Ammon's horn (tissue), 1 donor: Measurements from ENCODE around the gene FBXO4.

Source experiments
- DNase-seq: peaks from one replicate; pipeline ENCODE4 v3.0.0-alpha.2; 2016; ENCODE audit warnings: low spot score

Gene FBXO4, protein sequence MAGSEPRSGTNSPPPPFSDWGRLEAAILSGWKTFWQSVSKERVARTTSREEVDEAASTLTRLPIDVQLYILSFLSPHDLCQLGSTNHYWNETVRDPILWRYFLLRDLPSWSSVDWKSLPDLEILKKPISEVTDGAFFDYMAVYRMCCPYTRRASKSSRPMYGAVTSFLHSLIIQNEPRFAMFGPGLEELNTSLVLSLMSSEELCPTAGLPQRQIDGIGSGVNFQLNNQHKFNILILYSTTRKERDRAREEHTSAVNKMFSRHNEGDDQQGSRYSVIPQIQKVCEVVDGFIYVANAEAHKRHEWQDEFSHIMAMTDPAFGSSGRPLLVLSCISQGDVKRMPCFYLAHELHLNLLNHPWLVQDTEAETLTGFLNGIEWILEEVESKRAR

DNA sequence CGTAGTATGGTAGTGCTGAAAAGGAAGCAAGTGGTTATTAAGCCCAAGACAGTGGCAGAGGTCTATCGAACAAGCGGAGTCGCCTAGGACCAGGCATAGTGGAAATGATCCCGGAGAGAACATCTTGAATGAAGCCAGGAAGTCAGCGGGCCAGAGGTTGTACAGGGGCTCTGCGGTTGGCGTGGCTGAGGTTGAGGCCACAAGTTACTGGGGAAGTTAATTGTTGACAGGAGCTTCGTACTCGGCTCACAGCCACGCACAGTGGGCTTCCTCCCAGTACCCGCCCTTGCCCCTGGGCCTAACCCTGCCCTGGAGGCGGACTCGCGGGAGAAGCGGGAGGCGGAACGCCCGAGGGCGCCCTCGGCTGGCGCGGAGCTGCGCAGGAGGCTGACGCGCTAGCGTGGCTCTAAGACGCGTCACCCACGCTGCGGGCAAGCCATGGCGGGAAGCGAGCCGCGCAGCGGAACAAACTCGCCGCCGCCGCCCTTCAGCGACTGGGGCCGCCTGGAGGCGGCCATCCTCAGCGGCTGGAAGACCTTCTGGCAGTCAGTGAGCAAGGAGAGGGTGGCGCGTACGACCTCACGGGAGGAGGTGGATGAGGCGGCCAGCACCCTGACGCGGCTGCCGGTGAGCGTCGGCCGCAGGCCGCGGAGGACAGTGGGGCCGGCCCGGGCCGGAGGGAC is at the start of gene FBXO4:
Gene FBXO4, plus strand, starts transcription at position 410 of the 683 bp plus-strand sequence. Its CDS starts 29 bp downstream, at position 439.
- peak; percentile 92 for DNase-seq

GRCh38 chr5:41876678-41877077 is 48.4 kb upstream of the FBXO4 start:
- DNase-seq = no peak

GRCh38 chr5:41877408-41877807 is 47.7 kb upstream of the FBXO4 start:
- DNase-seq = no peak

DNA sequence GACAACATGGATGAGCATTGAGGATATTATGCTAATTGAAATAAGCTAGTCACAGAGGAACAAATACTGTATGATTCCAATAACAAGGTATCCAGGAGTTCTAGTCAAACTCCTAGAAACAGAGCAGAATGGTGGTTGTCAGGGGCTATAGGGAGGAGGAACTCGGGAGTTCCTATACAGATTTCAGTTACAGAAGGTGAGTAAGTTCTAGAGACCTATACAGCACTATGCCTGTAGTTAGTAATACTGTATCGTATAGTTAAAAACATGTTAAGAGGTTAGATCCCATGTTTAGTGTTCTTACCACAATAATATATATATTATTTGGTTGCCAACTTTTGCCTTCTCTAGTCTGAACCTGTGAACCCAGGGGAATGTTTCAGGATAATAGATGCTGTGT is 46.9 kb upstream of the FBXO4 start:
- no peak for DNase-seq

DNA sequence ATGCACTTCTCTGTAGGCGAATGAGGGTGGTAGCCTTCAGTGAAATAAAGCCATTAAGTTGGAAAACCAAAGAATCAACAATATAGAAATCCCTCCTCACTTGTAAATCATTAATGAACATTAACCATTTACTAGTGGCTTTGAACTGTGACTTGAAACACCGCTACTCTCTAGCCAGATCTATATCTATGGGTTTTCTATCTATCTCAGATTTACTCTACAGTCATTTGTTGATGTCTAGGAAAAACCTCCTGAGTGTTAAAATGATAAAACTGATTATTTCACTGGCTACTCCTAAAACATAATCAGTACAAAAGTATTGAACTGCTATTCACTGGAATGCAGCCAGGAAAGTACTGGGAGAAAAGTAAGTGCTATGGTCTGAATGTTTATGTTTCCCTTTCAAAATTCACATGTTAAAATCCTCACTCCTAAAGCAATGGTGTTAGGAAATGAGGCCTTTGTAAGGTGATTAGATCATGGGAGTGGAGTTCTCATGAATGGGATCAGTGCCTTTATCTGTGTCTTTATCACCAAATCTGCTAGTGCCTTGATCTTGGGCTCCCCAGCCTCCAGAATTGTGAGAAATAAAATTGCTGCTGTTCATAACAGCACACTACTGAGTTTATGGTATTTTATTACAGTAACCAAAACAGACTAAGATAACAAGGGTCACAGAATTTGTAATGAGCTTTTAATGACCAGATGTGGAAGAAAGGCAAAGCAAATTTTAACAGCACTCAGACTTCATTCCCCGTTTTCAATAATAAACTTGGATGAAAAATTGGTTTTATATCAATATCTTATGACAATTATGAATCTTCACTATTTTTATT is 46.2 kb upstream of the FBXO4 start:
- DNase-seq = no peak

DNA sequence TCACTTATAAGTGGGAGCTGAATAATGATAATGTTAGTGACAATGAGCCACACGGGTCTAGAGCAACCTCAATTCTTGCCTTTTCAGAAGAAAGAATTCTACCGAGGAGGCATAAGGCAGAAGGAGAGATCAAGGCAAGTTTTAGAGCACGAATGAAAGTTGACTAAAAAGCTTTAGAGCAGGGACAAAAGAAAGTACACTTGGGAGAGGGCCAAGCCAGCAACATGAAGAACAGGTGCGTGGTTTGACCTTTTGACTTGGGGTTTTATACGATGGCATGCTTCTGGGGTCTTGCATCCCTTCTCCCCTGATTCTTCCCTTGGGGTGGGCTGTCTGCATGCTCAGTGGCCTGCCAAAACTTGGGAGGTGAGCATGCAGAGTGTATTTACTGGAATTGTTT is 42.3 kb upstream of the FBXO4 start:
- no peak for DNase-seq

DNA sequence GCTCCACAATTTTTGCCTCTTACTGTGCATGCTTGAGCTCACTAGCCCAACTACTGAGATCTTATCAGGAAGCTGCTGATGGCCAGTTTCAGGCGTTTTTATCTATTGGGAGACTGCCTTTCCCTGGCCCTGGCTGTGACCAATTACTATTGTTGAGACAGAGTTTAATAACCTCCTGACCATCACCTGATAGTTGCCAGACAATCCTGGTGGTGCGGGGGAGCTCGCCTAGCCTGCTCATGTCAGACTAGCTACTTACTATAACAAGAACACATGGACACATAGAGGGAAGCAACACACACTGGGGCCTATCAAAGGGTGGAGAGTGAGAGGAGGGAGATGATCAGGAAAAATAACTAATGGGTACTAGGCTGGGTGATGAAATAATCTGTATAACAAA is 41.8 kb upstream of the FBXO4 start:
- DNase-seq = no peak

DNA sequence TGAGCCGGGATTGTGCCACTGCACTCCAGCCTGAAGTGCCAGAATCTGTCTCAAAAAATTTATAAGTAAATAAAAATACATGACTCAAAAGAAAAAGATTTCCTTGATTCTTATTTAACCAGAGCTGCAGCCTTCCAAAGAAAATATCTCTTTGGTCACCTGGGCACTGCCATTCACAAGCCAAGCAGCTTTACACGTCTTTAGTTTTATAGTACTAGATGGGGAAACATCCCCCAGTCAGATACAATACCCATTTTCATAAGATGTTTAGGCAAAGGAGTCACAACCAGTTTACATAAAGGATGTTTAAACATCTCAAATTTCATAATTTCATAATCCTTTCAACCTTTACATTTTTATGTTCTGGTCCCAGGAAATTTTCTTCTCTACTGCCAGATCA is 41.1 kb upstream of the FBXO4 start:
- no peak for DNase-seq

DNA sequence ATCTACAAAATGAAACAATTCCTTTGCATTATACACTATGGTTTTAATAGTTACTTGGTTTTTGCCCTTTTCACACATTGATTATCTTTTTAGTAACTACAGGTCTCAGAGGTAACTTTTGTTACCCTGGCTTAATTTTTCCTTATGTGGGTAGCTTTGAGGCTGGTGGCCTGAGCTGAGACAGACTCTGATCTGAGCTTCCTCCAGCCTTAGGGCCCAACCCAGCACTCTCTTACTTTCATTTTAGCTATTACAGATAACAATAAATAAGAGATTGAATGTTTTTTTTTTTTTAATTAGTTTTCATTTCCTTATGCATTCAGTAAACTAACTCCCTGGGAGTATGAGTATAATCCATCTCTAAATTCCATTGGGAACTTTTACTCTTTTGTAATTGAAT is 39.8 kb upstream of the FBXO4 start:
- no peak for DNase-seq

GRCh38 chr5:41891066-41891707 is 33.9 kb upstream of the FBXO4 start:
- DNase-seq = no peak

DNA sequence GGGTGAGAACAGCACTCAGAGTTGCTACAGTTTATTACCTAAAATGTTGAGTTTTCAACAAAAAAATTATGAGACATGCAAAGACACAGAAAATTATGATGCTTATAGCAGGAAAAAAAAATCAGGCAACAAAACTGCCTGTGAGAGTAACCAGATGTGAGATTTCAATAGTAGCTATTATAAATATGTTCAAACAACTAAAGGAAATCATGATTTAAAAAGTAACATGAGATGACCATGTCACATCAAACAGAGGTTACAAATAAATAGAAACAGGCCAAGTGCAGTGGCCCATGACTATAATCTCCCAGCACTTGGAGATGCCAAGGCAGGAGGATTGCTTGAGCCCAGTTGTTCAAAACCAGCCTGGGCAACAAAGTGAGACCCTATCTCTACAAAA is 33.0 kb upstream of the FBXO4 start:
- no peak for DNase-seq

GRCh38 chr5:41893074-41893851 is 31.8 kb upstream of the FBXO4 start:
- no peak for DNase-seq

DNA sequence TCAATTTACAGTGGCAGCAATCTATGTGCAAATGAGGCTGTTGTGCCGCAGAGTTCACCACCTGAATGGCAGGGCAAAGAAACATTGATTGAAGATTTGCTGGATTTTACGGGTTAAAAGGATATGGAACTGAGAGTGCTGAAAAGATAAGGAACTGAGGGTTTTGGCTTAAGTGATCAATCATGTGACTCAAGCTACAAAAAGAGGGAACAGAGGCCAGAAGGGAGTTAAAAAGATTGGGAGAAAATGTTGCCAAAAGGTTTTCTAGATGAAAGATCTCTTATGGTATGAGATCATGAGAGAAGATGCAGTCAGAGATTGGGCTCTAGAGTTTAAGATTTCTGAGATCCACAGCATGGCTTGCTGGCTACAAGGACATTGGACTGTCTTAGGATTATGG is 28.9 kb upstream of the FBXO4 start:
- DNase-seq = no peak

DNA sequence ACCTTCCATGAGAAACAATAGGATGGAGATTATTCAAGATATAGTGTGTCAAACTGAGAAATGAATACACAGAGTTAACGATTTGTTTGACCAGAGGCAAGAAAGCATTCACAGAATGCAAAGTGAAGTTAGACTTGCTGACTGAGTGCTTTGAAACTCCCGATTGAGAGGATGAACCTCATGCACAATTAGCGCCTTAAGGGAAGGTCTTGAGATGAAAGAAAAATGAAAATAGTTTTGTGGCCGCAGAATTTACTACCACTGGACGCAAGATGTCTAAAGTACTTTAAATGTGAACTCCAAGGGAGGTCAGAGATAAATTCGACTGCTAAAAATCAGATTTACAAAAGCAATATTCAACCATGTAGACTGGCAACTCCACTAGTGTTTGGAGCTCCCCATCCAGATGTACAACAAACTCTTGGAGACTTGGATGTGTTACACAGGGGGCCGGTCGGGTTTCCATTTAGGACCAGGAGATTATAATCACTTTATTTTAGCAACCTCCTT is 21.6 kb upstream of the FBXO4 start:
- no peak for DNase-seq

DNA sequence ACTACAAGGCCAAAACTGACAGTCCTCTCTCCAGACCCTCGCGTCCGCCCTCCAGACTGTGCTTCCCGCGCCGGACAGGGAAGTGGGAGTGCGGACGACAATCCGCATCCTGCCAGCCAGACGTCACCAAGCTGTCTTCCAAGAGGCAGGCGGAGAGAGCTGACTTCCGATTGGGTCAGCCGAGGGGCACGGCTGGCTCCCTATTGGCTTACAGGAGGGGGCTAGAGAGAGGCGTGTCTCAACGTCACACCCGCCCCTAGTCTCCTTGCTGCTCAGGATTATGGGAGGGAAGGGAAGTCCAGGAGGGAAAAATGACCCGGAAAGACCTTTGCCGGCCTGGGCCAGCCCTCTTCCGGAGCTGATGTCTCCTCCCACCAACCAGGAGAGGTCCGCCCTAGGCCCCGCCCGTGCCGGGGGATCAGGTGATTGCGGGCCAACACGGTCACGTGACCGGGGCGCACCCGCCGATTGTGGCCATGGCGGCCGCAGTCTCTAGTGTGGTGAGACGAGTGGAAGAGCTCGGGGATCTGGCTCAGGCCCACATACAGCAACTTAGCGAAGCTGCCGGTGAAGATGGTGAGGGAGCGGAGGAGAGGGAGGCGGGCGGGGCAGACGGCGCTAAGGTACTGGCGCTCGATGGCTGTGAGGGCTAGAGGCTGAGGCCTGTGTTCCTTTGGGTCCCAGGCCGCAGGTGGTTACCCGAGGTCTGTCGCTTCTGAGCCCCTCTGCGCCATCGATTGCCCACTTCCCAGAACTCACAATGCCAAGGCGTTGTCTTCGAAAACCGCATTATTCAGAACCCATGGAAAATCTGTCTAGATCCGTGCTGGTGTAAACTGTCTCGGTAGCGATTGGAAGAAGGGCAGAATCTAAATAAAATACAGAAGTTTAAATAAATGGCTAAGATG is 20.9 kb upstream of the FBXO4 start, which contains the start of gene RIMOC1:
Gene RIMOC1, plus strand, starts transcription at position 453 of the 908 bp plus-strand sequence. Its CDS starts 24 bp downstream, at position 477.
- DNase-seq = peak; percentile 100

GRCh38 chr5:41906151-41906550 is 18.9 kb upstream of the FBXO4 start:
- no peak for DNase-seq

- DNase-seq = no peak
These were observed 16.6 kb upstream of the FBXO4 start for GRCh38 chr5:41908374-41909079.

DNA sequence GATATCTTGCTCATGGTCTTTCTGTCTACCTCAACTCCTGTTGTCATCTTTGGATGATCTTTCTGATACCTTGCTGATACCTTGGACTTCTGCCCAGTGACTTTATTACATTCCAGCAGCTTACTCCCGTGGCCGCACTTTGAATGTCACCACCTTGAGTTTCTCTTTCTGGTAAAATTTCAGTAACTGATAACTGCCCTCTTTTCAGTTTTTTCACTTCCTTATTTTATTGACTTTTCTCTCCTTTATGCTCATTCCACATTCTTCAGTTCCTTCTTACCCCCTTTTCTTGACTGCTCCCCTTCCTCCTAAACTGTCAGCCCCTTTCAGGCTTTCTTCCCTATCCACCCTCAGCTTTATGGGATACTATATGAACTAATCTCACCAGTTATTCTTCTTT is 7.0 kb upstream of the FBXO4 start:
- DNase-seq = no peak

GRCh38 chr5:41921166-41921565 is 3.9 kb upstream of the FBXO4 start:
- no peak for DNase-seq
